ENCODE data around the gene MCTP1. TPM values are rescaled to one million over a fixed set of nuclear protein-coding genes. Genes with fewer than 3 reads are reported as not detected.

Gene MCTP1
- total RNA-seq, 4 donors from 2014 or later: 5.4 to 22.1 (median 5.8) TPM

- Histone ChIP-seq H3K27me3 (no peaks in the 10 kb centered on the region), H3K4me3 (no peak overlapping the region), H3K4me1 (no peaks in the 10 kb centered on the region), H3K9me3 (no peaks in the 10 kb centered on the region), H3K27ac (no peak overlapping the region), H3K36me3 (no peaks in the 10 kb centered on the region)
- ATAC-seq (no peak), DNase-seq (no peak)
- intact Hi-C loops (cut with DNase I; ENCODE audit: low total_unique reads): no loop called here
- in situ Hi-C loops (cut with MboI; ENCODE audit: low sequenced_read_pairs in 4 of 4): no loop called here
- TF ChIP-seq, protein P1, sequence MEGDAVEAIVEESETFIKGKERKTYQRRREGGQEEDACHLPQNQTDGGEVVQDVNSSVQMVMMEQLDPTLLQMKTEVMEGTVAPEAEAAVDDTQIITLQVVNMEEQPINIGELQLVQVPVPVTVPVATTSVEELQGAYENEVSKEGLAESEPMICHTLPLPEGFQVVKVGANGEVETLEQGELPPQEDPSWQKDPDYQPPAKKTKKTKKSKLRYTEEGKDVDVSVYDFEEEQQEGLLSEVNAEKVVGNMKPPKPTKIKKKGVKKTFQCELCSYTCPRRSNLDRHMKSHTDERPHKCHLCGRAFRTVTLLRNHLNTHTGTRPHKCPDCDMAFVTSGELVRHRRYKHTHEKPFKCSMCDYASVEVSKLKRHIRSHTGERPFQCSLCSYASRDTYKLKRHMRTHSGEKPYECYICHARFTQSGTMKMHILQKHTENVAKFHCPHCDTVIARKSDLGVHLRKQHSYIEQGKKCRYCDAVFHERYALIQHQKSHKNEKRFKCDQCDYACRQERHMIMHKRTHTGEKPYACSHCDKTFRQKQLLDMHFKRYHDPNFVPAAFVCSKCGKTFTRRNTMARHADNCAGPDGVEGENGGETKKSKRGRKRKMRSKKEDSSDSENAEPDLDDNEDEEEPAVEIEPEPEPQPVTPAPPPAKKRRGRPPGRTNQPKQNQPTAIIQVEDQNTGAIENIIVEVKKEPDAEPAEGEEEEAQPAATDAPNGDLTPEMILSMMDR (IDR thresholded peaks at IDR 0.05 in 4 of 5, conservative IDR thresholded peaks at IDR 0.05 in 1 of 5): no peak
- no peak for TF ChIP-seq POLR2A (IDR thresholded peaks at IDR 0.05)
These were observed 227.3 kb downstream of the MCTP1 start for GRCh38 chr5:95057615-95058014.

DNA sequence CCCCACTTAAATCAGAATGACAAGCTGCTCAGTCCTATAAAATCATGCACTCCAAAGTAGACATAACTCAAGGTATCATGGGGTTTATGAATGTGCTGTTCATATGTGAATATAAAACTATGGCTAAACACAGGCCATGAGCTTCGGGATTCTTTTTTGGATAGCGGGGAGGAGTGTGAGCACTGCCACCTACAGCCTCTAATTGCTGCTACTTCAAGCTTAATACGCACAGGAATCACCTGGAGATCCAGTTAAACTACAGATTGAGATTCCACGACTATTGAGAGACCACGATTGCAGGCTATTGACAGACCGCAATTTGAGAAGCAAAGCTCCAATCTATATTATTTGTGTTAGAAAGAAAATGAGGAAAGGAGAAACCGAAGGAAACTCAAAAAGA is 231.6 kb downstream of the MCTP1 start:
- DNase-seq (no peak), ATAC-seq (no peak)
- Histone ChIP-seq H3K27ac (no peak overlapping the region), H3K9me3 (no peaks in the 10 kb centered on the region), H3K27me3 (no peaks in the 10 kb centered on the region), H3K4me1 (no peaks in the 10 kb centered on the region), H3K4me3 (no peak overlapping the region), H3K36me3 (no peaks in the 10 kb centered on the region)
- TF ChIP-seq, protein P1 (IDR thresholded peaks at IDR 0.05 in 4 of 5, conservative IDR thresholded peaks at IDR 0.05 in 1 of 5): no peak
- intact Hi-C loops (cut with DNase I; ENCODE audit: low total_unique reads) (no loop called here), in situ Hi-C loops (cut with MboI; ENCODE audit: low sequenced_read_pairs in 4 of 4) (no loop called here)

GRCh38 chr5:95050708-95051107 is 234.2 kb downstream of the MCTP1 start:
- ATAC-seq: no peak
- in situ Hi-C loops (cut with MboI; ENCODE audit: low sequenced_read_pairs in 4 of 4): no loop called here

DNA sequence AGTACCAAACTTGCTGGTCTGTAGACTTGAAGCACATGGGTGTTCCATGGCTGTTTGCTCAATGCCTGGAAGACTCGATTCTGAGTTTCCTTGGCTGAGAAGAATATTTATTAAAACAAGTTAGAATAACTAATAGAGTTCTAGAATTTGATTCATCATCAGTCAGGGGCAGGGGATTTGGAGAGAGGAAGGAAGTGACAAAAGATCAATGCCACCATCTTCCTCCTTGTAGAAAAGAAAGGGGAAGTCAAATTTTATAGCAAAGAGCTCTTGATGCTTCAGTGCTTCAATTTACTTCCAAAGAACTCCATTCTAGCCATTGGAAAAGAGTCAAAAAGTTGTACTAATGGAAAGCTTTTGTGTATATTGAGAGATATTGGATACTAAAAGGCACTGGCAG is 236.3 kb downstream of the MCTP1 start:
- Histone ChIP-seq H3K36me3 (no peaks in the 10 kb centered on the region), H3K9me3 (no peaks in the 10 kb centered on the region), H3K4me3 (no peak overlapping the region), H3K27ac (no peak overlapping the region), H3K27me3 (no peaks in the 10 kb centered on the region), H3K4me1 (no peaks in the 10 kb centered on the region)
- in situ Hi-C loops (cut with MboI; ENCODE audit: low sequenced_read_pairs in 4 of 4): no loop called here
- ATAC-seq (no peak), DNase-seq (no peak)
- intact Hi-C loops (cut with DNase I; ENCODE audit: low total_unique reads): no loop called here
- TF ChIP-seq, protein P1 (IDR thresholded peaks at IDR 0.05 in 4 of 5, conservative IDR thresholded peaks at IDR 0.05 in 1 of 5): no peak
- TF ChIP-seq POLR2A (IDR thresholded peaks at IDR 0.05): no peak

More at GRCh38 chr5:95050708-95051107, 234.2 kb downstream of the MCTP1 start:
- Histone ChIP-seq H3K36me3 (no peaks in the 10 kb centered on the region), H3K4me3 (no peak overlapping the region), H3K4me1 (no peaks in the 10 kb centered on the region), H3K27me3 (no peaks in the 10 kb centered on the region), H3K27ac (no peak overlapping the region), H3K9me3 (no peaks in the 10 kb centered on the region)
- intact Hi-C loops (cut with DNase I; ENCODE audit: low total_unique reads): no loop called here
- TF ChIP-seq, protein P1 (IDR thresholded peaks at IDR 0.05 in 4 of 5, conservative IDR thresholded peaks at IDR 0.05 in 1 of 5): no peak
- no peak for TF ChIP-seq POLR2A (IDR thresholded peaks at IDR 0.05)
- DNase-seq: no peak
